ENCODE results near the gene RALGPS1.
A peak's percentile ranks its signal among the peaks of the same experiment; 100 is the strongest.

The RALGPS1 gene, protein sequence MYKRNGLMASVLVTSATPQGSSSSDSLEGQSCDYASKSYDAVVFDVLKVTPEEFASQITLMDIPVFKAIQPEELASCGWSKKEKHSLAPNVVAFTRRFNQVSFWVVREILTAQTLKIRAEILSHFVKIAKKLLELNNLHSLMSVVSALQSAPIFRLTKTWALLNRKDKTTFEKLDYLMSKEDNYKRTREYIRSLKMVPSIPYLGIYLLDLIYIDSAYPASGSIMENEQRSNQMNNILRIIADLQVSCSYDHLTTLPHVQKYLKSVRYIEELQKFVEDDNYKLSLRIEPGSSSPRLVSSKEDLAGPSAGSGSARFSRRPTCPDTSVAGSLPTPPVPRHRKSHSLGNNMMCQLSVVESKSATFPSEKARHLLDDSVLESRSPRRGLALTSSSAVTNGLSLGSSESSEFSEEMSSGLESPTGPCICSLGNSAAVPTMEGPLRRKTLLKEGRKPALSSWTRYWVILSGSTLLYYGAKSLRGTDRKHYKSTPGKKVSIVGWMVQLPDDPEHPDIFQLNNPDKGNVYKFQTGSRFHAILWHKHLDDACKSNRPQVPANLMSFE

DNA sequence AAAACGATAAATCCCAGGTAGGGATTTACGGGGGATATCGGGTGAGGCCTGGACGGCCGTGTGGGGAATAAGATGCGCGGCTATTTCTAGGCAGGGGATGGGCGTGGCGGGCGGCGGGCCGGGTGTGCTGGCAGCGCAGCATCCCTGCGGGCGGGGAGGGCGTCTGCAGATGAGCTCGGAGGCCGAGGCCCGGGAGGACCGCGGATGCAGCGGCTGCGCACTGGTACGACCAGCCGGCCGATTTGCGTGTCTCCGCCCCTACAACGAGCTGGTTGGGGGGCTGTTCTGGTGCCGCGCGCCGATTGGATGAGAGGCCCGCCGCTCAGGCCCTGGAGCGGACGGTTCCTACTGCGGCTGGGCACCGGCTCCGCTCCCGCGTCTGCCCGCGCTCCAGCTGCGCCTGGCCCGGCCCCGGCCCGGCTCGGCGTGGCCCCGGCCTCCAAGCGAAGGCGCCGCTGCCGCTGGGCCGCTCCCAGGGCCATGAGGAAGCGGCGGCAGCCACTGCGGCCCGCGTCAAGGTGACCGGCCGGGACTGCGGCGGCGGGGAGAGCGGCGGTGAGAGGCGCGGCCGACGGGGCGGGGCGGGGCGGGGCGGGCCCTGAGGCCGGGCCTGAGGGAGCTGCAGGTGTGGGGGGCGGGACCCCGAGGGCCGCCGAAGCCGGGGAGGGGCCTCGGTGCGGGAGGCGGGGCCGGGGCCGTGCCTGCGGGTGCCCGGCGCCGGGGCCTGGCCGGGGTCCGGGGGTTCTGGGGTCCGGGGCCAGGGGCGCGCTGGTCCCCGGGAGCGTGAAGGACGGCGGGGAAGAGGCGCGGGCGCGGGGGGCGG, at the start of gene RALGPS1:
Gene RALGPS1 (plus strand): TSS at position 325 of the 823 bp plus-strand sequence. CDS start 47,508 bp downstream, outside the sequence.
- peak; percentile 100 for DNase-seq (ENCODE audit: low spot score)

DNA sequence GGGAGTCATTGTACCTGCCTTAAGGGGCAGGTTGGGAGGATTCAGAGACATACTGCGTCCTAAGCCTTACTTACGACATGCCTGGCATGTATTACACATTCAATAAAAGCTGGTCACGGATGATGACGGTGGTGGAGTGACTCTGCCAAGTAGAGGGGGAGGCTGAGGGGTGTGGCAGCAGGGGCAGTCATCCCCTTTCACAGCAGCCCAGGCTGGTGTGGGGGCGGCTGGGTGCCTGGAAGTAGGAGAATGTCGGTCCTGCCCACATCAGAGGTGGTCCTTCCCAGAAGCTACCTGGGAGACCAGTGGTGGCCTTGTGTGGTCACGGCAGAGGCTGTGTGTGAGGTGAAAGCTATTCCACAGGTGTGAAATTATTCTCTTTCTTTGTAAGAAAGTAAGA, 45.2 kb upstream of the RALGPS1 start:
- no peak for DNase-seq (ENCODE audit: low spot score)

DNA sequence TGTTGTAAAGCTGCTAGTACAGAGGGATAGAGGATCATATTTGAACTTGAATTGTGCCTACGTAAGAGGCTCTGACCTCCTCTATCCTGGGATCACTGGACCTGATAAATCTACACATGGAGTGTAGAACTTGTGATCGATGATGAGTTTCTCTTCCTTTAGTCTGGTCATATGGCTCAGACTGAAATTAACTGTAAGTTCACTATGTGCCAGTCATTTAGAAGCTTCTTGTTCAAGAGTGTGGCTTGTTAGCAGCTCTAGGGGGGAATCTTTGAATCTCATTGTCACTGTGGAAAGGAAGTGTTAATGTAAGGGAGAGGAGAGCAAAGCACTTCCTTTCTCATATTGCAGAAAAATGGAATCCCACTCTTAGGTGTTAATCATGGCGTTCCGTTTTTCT, 42.1 kb upstream of the RALGPS1 start:
- no peak for DNase-seq (ENCODE audit: low spot score)

- no peak for DNase-seq (ENCODE audit: low spot score)
Measured at GRCh38 chr9:126874546-126875314, 39.9 kb upstream of the RALGPS1 start.

DNA sequence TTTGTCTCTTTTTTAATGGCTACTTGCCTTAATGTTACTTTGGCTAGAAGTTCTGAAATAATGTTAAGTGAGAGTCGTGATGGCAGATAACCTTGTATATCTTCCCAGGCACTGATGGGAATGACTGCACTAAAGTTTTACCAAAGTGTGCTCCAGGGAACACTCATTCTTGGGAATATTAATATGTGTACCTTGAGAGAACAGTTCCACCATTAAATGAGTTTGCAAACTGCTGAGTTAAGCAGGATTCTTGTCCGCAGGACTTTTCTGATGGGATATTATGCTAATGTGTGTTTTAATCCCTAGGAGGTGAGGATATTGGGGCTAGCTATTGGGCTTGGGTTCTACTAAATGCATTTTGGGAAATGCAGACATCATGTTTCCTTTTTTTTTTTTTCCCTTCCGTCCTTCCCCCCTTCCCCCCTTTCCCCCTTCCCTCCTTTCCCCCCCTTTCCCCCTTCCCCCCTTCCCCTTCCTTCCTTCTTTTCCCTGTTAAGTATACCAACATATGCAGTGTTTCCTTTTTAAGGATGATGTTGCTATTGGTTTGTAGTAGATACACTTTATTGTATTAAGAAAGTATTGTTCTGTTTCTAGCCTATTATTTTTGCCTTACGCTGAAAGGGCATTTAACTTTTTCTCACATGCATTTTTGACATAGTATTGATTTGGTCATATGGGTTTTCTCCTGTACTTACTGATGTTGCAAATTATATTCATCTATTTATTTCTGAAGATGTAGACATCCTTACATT, 38.6 kb upstream of the RALGPS1 start:
- no peak for DNase-seq (ENCODE audit: low spot score)

- DNase-seq (ENCODE audit: low spot score): no peak
Measured at GRCh38 chr9:126876531-126876930, 38.1 kb upstream of the RALGPS1 start.

DNA sequence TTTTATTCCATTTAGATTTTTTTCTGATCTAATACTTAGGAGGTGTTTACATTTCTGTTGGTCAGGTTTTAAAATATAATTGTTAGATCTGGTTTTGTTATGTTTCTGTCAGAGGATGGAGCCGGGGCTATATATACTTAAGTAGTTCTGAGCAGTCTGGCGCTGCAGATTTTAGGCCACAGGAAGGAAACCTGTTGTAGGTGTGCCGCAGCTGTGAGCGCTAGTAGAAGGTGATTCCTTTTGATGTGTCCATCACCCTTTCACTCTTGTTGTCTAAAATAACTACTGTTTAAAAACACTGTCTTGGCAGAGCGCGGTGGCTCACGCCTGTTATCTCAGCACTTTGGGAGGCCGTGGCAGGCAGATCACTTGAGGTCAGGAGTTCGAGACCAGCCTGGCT, 37.2 kb upstream of the RALGPS1 start:
- DNase-seq (ENCODE audit: low spot score): no peak

- no peak for DNase-seq (ENCODE audit: low spot score)
Measured at GRCh38 chr9:126879288-126879687, 35.3 kb upstream of the RALGPS1 start.

DNA sequence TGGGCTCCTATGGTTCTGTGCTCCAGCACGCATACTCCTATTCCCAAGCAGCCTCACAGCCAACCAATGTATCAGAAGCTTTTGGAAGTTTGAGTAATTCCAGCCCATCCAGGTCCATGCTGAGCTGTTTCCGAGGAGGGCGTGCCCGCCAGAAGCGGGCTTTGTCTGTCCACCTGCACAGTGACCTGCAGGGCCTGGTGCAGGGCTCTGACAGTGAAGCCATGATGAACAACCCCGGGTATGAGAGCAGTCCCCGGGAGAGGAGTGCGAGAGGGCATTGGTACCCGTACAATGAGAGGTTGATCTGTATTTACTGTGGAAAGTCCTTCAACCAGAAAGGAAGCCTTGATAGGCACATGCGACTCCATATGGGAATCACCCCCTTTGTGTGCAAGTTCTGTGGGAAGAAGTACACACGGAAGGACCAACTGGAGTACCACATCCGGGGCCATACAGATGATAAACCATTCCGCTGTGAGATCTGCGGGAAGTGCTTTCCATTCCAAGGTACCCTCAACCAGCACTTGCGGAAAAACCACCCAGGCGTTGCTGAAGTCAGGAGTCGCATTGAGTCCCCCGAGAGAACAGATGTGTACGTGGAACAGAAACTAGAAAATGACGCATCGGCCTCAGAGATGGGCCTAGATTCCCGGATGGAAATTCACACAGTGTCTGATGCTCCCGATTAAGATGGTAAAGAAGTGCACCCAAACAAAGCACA, 34.2 kb upstream of the RALGPS1 start:
- DNase-seq (ENCODE audit: low spot score): no peak

GRCh38 chr9:126880947-126881332, 33.6 kb upstream of the RALGPS1 start:
- no peak for DNase-seq (ENCODE audit: low spot score)

- no peak for DNase-seq (ENCODE audit: low spot score)
Measured at GRCh38 chr9:126882746-126883145, 31.8 kb upstream of the RALGPS1 start.

GRCh38 chr9:126883636-126884035, 30.9 kb upstream of the RALGPS1 start:
- DNase-seq (ENCODE audit: low spot score): no peak

GRCh38 chr9:126885131-126885641, 29.4 kb upstream of the RALGPS1 start:
- no peak for DNase-seq (ENCODE audit: low spot score)

DNA sequence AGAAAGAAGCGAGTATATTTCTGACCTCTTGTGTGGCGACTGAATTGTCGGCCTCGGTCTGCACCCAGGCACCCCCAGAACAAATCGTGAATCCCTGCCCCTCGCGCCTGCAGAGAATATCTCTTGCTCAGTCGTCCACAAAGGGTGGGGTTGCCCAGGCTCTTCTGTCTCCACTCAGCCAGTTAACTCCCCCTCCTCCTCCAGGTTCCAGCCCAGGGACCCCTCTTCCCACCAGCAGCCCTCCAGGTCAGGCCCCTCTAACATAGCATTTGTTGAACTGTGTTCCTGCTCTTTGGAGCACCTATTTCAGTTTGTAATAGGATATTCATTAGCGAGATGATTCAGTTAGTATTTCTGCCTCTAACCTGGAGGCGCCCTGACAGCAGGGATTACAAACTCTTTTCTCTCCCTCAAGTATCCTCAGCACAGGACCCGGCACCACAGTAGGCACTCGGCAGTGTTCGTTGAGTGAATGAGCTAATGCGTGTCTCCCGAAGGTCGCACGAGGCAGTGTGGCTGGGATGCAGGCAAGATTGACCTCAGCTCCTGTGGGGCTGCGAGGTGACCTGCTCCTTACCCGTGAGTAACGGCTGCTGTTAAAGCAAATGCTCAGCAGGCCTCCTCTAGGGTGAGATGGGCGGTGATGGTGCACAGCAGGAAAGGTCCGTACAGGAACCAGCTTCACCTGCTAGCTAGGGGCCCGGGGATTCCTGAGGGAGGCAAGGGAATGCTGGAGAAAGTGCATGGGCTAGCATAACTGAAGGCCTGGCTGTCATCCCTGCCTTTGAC, 28.4 kb upstream of the RALGPS1 start:
- no peak for DNase-seq (ENCODE audit: low spot score)

GRCh38 chr9:126886897-126887296, 27.7 kb upstream of the RALGPS1 start:
- no peak for DNase-seq (ENCODE audit: low spot score)

- no peak for DNase-seq (ENCODE audit: low spot score)
Measured at GRCh38 chr9:126891676-126892075, 22.9 kb upstream of the RALGPS1 start.

DNA sequence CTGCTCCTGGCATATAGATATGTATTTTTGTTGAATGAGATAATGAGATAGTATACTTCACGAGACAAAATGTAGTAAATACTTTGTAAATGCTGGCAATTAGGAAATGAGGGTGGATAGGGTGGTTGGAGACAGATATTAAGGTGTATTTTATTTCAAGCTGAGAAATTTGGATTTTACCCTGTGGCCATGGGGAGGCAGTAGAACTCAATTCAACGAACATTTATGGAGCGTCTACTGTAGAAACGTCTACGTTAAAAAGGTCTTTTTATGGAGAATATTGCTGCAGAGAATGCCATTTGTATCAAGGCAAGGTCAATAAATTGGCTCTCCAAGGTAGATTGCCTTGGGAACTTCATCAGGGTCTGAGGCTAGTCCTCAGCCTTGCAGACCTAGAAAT, 21.5 kb upstream of the RALGPS1 start:
- no peak for DNase-seq (ENCODE audit: low spot score)

GRCh38 chr9:126894052-126894603, 20.5 kb upstream of the RALGPS1 start:
- DNase-seq (ENCODE audit: low spot score): no peak

GRCh38 chr9:126902210-126902609, 12.4 kb upstream of the RALGPS1 start:
- no peak for DNase-seq (ENCODE audit: low spot score)
